Measurements from ENCODE around the gene KDM5D. TPM values are rescaled to one million over a fixed set of nuclear protein-coding genes. Genes with fewer than 3 reads are reported as not detected.

Gene KDM5D
- total RNA-seq (2022; extraction: Qiagen RNA extraction) = 4.6 to 7.0 TPM (median 6.1 TPM) in 5 replicates

GRCh38 chrY:19744381-19745378 is at the start of gene KDM5D:
Gene KDM5D, minus strand, starts transcription at chrY:19744726. Its CDS starts 192 bp downstream, at chrY:19744534.

Measured in A549 treated with Mapracorat at 1 μM for 4 hours (cell line).